ENCODE data around the gene SMYD3. TPM values are rescaled to one million over a fixed set of nuclear protein-coding genes. Genes with fewer than 3 reads are reported as not detected.

Gene SMYD3
- total RNA-seq, 1 donor from 2014 or later: 22.3 TPM

GRCh38 chr1:245871191-245871590, 635.9 kb downstream of the SMYD3 start:
- no peak for TF ChIP-seq POLR2A (IDR thresholded peaks at IDR 0.05)
- no peak for TF ChIP-seq CTCF (IDR thresholded peaks at IDR 0.05)
- no peak for TF ChIP-seq POLR2AphosphoS5 (IDR thresholded peaks at IDR 0.05; ENCODE audit: insufficient read depth in 1 of 2, low read depth in 1 of 2)
- Histone ChIP-seq H3K4me1 (peaks cover 21% of the 10 kb centered on the region), H3K36me3 (no peaks in the 10 kb centered on the region), H3K9me3 (no peaks in the 10 kb centered on the region), H3K4me3 (no peak overlapping the region), H3K27me3 (no peaks in the 10 kb centered on the region), H3K27ac (no peak overlapping the region)
- no peak for DNase-seq (ENCODE audit: extremely low spot score in 2 of 2)
- intact Hi-C loops (cut with DNase I): no loop called here

- no peak for TF ChIP-seq POLR2A (IDR thresholded peaks at IDR 0.05)
- no peak for TF ChIP-seq POLR2AphosphoS5 (IDR thresholded peaks at IDR 0.05; ENCODE audit: insufficient read depth in 1 of 2, low read depth in 1 of 2)
- TF ChIP-seq CTCF (IDR thresholded peaks at IDR 0.05): no peak
- Histone ChIP-seq H3K9me3 (no peaks in the 10 kb centered on the region), H3K4me1 (peaks cover 20% of the 10 kb centered on the region), H3K27ac (no peak overlapping the region), H3K27me3 (no peaks in the 10 kb centered on the region), H3K36me3 (no peaks in the 10 kb centered on the region), H3K4me3 (no peak overlapping the region)
- DNase-seq (ENCODE audit: extremely low spot score in 2 of 2): no peak
- intact Hi-C loops (cut with DNase I): no loop called here
Measured at GRCh38 chr1:245870698-245871097, 636.4 kb downstream of the SMYD3 start.

GRCh38 chr1:245869847-245870246, 637.2 kb downstream of the SMYD3 start:
- Histone ChIP-seq H3K36me3 (no peaks in the 10 kb centered on the region), H3K27me3 (no peaks in the 10 kb centered on the region), H3K4me1 (peaks cover 11% of the 10 kb centered on the region), H3K27ac (no peak overlapping the region), H3K4me3 (no peak overlapping the region), H3K9me3 (no peaks in the 10 kb centered on the region)
- intact Hi-C loops (cut with DNase I): no loop called here
- no peak for TF ChIP-seq CTCF (IDR thresholded peaks at IDR 0.05)
- TF ChIP-seq POLR2AphosphoS5 (IDR thresholded peaks at IDR 0.05; ENCODE audit: insufficient read depth in 1 of 2, low read depth in 1 of 2): no peak
- TF ChIP-seq POLR2A (IDR thresholded peaks at IDR 0.05): no peak
- DNase-seq (ENCODE audit: extremely low spot score in 2 of 2): no peak

- no peaks in the 10 kb centered on the region for H3K9me3 ChIP-seq
- no peaks in the 10 kb centered on the region for H3K27me3 ChIP-seq
- H3K27ac ChIP-seq: no peak overlapping the region
- TF ChIP-seq POLR2AphosphoS5 (IDR thresholded peaks at IDR 0.05; ENCODE audit: insufficient read depth in 1 of 2, low read depth in 1 of 2) (no peak), POLR2A (IDR thresholded peaks at IDR 0.05) (no peak), CTCF (IDR thresholded peaks at IDR 0.05) (no peak)
- intact Hi-C loops (cut with DNase I): no loop called here
- no peak for DNase-seq (ENCODE audit: extremely low spot score in 2 of 2)
- H3K36me3 ChIP-seq: no peaks in the 10 kb centered on the region
- H3K4me1 ChIP-seq: no peaks in the 10 kb centered on the region
- H3K4me3 ChIP-seq: no peak overlapping the region
Measured at GRCh38 chr1:245867738-245868137, 639.3 kb downstream of the SMYD3 start.

- TF ChIP-seq POLR2A (IDR thresholded peaks at IDR 0.05) (no peak), POLR2AphosphoS5 (IDR thresholded peaks at IDR 0.05; ENCODE audit: insufficient read depth in 1 of 2, low read depth in 1 of 2) (no peak), CTCF (IDR thresholded peaks at IDR 0.05) (no peak)
- intact Hi-C loops (cut with DNase I): no loop called here
- Histone ChIP-seq H3K9me3 (no peaks in the 10 kb centered on the region), H3K27ac (no peak overlapping the region), H3K27me3 (no peaks in the 10 kb centered on the region), H3K4me3 (no peak overlapping the region), H3K4me1 (no peaks in the 10 kb centered on the region), H3K36me3 (no peaks in the 10 kb centered on the region)
- no peak for DNase-seq (ENCODE audit: extremely low spot score in 2 of 2)
Measured at GRCh38 chr1:245864872-245865271, 642.2 kb downstream of the SMYD3 start.
